H1 (cell line): Measurements from ENCODE around the gene TDRD3. TPM values are rescaled to one million over a fixed set of nuclear protein-coding genes. Genes with fewer than 3 reads are reported as not detected.

Experiments used
- CTCF ChIA-PET: fragments of 300-600 bp; sonication (Branson Sonifier 250); formaldehyde crosslinking; loops from one replicate; lab custom pipeline; 2021; ENCODE audit not compliant: partially characterized antibody; lab: Charles Lee
- POLR2A ChIA-PET: fragments of 300-600 bp; sonication (Branson Sonifier 250); formaldehyde crosslinking; loops from one replicate; lab custom pipeline; 2021; ENCODE audit warnings: inconsistent platforms; ENCODE audit not compliant: partially characterized antibody; lab: Charles Lee
- DNase-seq, 2 experiments: peaks; one replicate each; pipeline versions ENCODE4 v3.0.0 to v3.0.0-alpha.2; 2010 to 2022; ENCODE audit warnings: low spot score in 2 of 2, low read depth in 1 of 2, mixed read lengths in 1 of 2
- FAIRE-seq: peaks from 2 replicates; lab custom pipeline; 2011; peaks lifted over from hg19 to GRCh38; lab: Jason Lieb, UNC
- H2AFZ ChIP-seq: 2 replicates; pipeline ENCODE4 v1.8.1; 2012; ENCODE audit warnings: low read length, inconsistent platforms
- H2AK5ac ChIP-seq: 2 replicates; pipeline ENCODE4 v1.6.1; 2013; ENCODE audit warnings: low read depth, low read length
- H2BK120ac ChIP-seq: replicated peaks from 2 replicates; pipeline ENCODE3; 2013; ENCODE audit warnings: low read depth, low read length, inconsistent platforms
- H2BK12ac ChIP-seq: 2 replicates; pipeline ENCODE4 v1.6.1; 2013; ENCODE audit warnings: low read depth, low read length
- H2BK15ac ChIP-seq: 2 replicates; pipeline ENCODE4 v1.6.1; 2013; ENCODE audit warnings: low read length
- H2BK20ac ChIP-seq: 2 replicates; pipeline ENCODE4 v1.6.1; 2013; ENCODE audit warnings: low read length
- H2BK5ac ChIP-seq: 2 replicates; pipeline ENCODE4 v1.6.1; 2013; ENCODE audit warnings: low read depth, low read length
- H3K14ac ChIP-seq: 2 replicates; pipeline ENCODE4 v1.6.1; 2013; ENCODE audit warnings: inconsistent platforms; ENCODE audit not compliant: insufficient read length
- H3K18ac ChIP-seq: 2 replicates; pipeline ENCODE4 v1.6.1; 2013; ENCODE audit warnings: low read length; ENCODE audit errors: extremely low read depth
- H3K23ac ChIP-seq: 2 replicates; pipeline ENCODE4 v1.6.1; 2013; ENCODE audit warnings: inconsistent platforms; ENCODE audit not compliant: insufficient read length
- H3K23me2 ChIP-seq: 2 replicates; pipeline ENCODE4 v1.6.1; 2013; ENCODE audit warnings: low read depth, low read length
- H3K27ac ChIP-seq: 2 replicates; pipeline ENCODE4 v1.6.1; 2011; ENCODE audit warnings: low read depth, low read length, inconsistent platforms
- H3K27me3 ChIP-seq, 4 experiments: replicated peaks in 1 of 4; 1 replicate in 1 of 4; 2 replicates in 3 of 4; pipeline versions ENCODE4 v1.6.1 to v1.8.1; 2011 to 2013; ENCODE audit warnings: low read length in 3 of 4, mild to moderate bottlenecking in 3 of 4, inconsistent platforms in 2 of 4, mixed read lengths in 2 of 4, moderate library complexity in 1 of 4; ENCODE audit not compliant: control insufficient read depth in 3 of 4, insufficient read depth in 3 of 4; ENCODE audit errors: extremely low read depth in 1 of 4
- H3K36me3 ChIP-seq, 4 experiments: 2 replicates each; pipeline versions ENCODE4 v1.6.1 to v1.8.1; 2011 to 2013; ENCODE audit warnings: mild to moderate bottlenecking in 4 of 4, low read length in 3 of 4, moderate library complexity in 2 of 4, control low read depth in 1 of 4, inconsistent platforms in 1 of 4; ENCODE audit not compliant: insufficient read depth in 4 of 4, control insufficient read depth in 2 of 4
- H3K4ac ChIP-seq: replicated peaks from 2 replicates; pipeline ENCODE3; 2013; ENCODE audit warnings: low read length, low read depth, mixed read lengths, inconsistent platforms; ENCODE audit not compliant: insufficient read length
- H3K4me1 ChIP-seq, 4 experiments: replicated peaks in 1 of 4; 1 replicate in 1 of 4; 2 replicates in 3 of 4; pipeline versions ENCODE4 v1.6.1 to v1.8.1; 2011 to 2013; ENCODE audit warnings: low read length in 3 of 4, inconsistent platforms in 2 of 4, mixed read lengths in 1 of 4; ENCODE audit not compliant: insufficient read depth in 4 of 4, control insufficient read depth in 3 of 4
- H3K4me2 ChIP-seq, 2 experiments: 2 replicates each; pipeline versions ENCODE4 v1.6.1 to v1.8.1; 2011 to 2013; ENCODE audit warnings: low read depth in 2 of 2, low read length in 2 of 2, control low read depth in 1 of 2, inconsistent platforms in 1 of 2, mild to moderate bottlenecking in 1 of 2; ENCODE audit not compliant: insufficient read depth in 1 of 2
- H3K4me3 ChIP-seq, 4 experiments: fragments of 200-600, 300-600 bp in 1 of 4; sonication (generic), shearing (Covaris generic), sonication (Bioruptor Twin) in 1 of 4; 2 replicates each; pipeline versions ENCODE4 v1.5.1 to v1.8.1; 2011 to 2016; ENCODE audit warnings: low read length in 4 of 4, low read depth in 3 of 4, control low read depth in 2 of 4, inconsistent platforms in 2 of 4, mild to moderate bottlenecking in 2 of 4, mixed read lengths in 1 of 4, moderate library complexity in 1 of 4; ENCODE audit not compliant: insufficient read depth in 2 of 4; ENCODE audit errors: extremely low read depth in 1 of 4
- H3K56ac ChIP-seq: replicated peaks from 2 replicates; pipeline ENCODE3; 2013; ENCODE audit warnings: low read depth, mild to moderate bottlenecking, mixed read lengths, low read length, inconsistent platforms; ENCODE audit not compliant: insufficient read length
- H3K79me1 ChIP-seq: 2 replicates; pipeline ENCODE4 v1.6.1; 2013; ENCODE audit warnings: low read depth, low read length, control low read depth
- H3K79me2 ChIP-seq, 2 experiments: 2 replicates each; pipeline versions ENCODE4 v1.6.1 to v1.8.1; 2012 to 2013; ENCODE audit warnings: low read length in 2 of 2, mild to moderate bottlenecking in 2 of 2, inconsistent platforms in 1 of 2; ENCODE audit not compliant: insufficient read depth in 2 of 2, control insufficient read depth in 1 of 2
- H3K9ac ChIP-seq, 4 experiments: replicated peaks in 1 of 4; 1 replicate in 1 of 4; 2 replicates in 3 of 4; pipeline versions ENCODE4 v1.6.1 to v1.8.1; 2011 to 2013; ENCODE audit warnings: low read depth in 3 of 4, low read length in 3 of 4, control low read depth in 2 of 4, mild to moderate bottlenecking in 2 of 4, moderate library complexity in 2 of 4, inconsistent platforms in 1 of 4; ENCODE audit errors: extremely low read depth in 1 of 4
- H3K9me3 ChIP-seq, 2 experiments: 2 replicates each; pipeline versions ENCODE4 v1.6.1 to v1.8.1; 2012 to 2013; ENCODE audit warnings: mild to moderate bottlenecking in 2 of 2, moderate library complexity in 2 of 2, control low read depth in 1 of 2, inconsistent platforms in 1 of 2, low read depth in 1 of 2, low read length in 1 of 2, mixed read lengths in 1 of 2; ENCODE audit not compliant: insufficient read depth in 2 of 2
- H4K20me1 ChIP-seq, 2 experiments: replicated peaks in 1 of 2; 2 replicates each; pipeline versions ENCODE3 to v1.8.1; 2011 to 2013; ENCODE audit warnings: inconsistent platforms in 2 of 2, low read length in 2 of 2, mild to moderate bottlenecking in 1 of 2; ENCODE audit not compliant: insufficient read depth in 2 of 2, control insufficient read depth in 1 of 2
- H4K5ac ChIP-seq: 2 replicates; pipeline ENCODE4 v1.6.1; 2013; ENCODE audit warnings: low read length, low read depth, mixed read lengths, inconsistent platforms; ENCODE audit not compliant: insufficient read length
- H4K8ac ChIP-seq: 2 replicates; pipeline ENCODE4 v1.8.0; 2013; ENCODE audit warnings: mild to moderate bottlenecking, moderate library complexity, low read length, inconsistent platforms; ENCODE audit not compliant: insufficient read depth; ENCODE audit errors: extremely low read depth
- H4K91ac ChIP-seq: replicated peaks from 2 replicates; pipeline ENCODE3; 2013; ENCODE audit warnings: low read length, mixed read lengths, inconsistent platforms; ENCODE audit not compliant: insufficient read length
- EP300 ChIP-seq, 2 experiments: IDR thresholded peaks; 1 replicate in 1 of 2; 2 replicates in 1 of 2; pipeline ENCODE4 v1.6.1; 2011 to 2012; ENCODE audit warnings: low read depth in 2 of 2, low read length in 2 of 2, mild to moderate bottlenecking in 2 of 2, borderline replicate concordance in 1 of 2, inconsistent platforms in 1 of 2, moderate library complexity in 1 of 2
- FOSL1 ChIP-seq: IDR thresholded peaks from 2 replicates; pipeline ENCODE4 v1.6.1; 2011; ENCODE audit warnings: mild to moderate bottlenecking, low read depth, low read length, moderate library complexity; ENCODE audit not compliant: insufficient read depth
- HDAC6 ChIP-seq: IDR thresholded peaks from one replicate; pipeline ENCODE4 v1.7.1; 2012; ENCODE audit warnings: low read depth, mild to moderate bottlenecking, inconsistent platforms, low read length, moderate library complexity
- JUND ChIP-seq: IDR thresholded peaks from 2 replicates; pipeline ENCODE4 v1.6.1; 2011; ENCODE audit warnings: mild to moderate bottlenecking, improper control_type of control experiment, low read length
- MAFK ChIP-seq: IDR thresholded peaks from 2 replicates; pipeline ENCODE4 v1.6.1; 2012; ENCODE audit warnings: low read depth, mild to moderate bottlenecking, improper control_type of control experiment, low read length
- PHF8 ChIP-seq: fragments of 200-600 bp; sonication (generic); conservative IDR thresholded peaks from 2 replicates; pipeline ENCODE4 v1.7.1; 2012; ENCODE audit warnings: low read depth, mild to moderate bottlenecking, inconsistent platforms, low read length, moderate library complexity
- POLR2AphosphoS5 ChIP-seq: IDR thresholded peaks from 2 replicates; pipeline ENCODE4 v1.6.1; 2011; ENCODE audit warnings: low read depth, low read length
- RXRA ChIP-seq: IDR thresholded peaks from 2 replicates; pipeline ENCODE4 v1.6.1; 2011; ENCODE audit warnings: low read depth, mild to moderate bottlenecking, low read length, moderate library complexity; ENCODE audit not compliant: insufficient read depth
- SIN3A ChIP-seq, 2 experiments: IDR thresholded peaks in 1 of 2; conservative IDR thresholded peaks in 1 of 2; 2 replicates each; pipeline ENCODE4 v1.6.1; 2011 to 2012; ENCODE audit warnings: low read length in 2 of 2, improper control_type of control experiment in 1 of 2, low read depth in 1 of 2, mild to moderate bottlenecking in 1 of 2
- SP1 ChIP-seq: IDR thresholded peaks from 2 replicates; pipeline ENCODE4 v1.6.1; 2011; ENCODE audit warnings: low read depth, low read length
- SUZ12 ChIP-seq: fragments of 200-600 bp; sonication (generic); IDR thresholded peaks from 2 replicates; pipeline ENCODE4 v1.6.1; 2012; ENCODE audit warnings: mild to moderate bottlenecking, inconsistent platforms, low read length, moderate library complexity, mixed read lengths
- ZNF274 ChIP-seq: IDR thresholded peaks from 2 replicates; pipeline ENCODE4 v1.7.0; 2012; ENCODE audit warnings: low read length, borderline replicate concordance; ENCODE audit errors: extremely low read depth
- polyA plus RNA-seq, 7 experiments: library from polyadenylated mRNA; depleted of rRNA in 3 of 7; stranded (reverse) in 5 of 7; unstranded in 2 of 7; fragments of >200 nt in 5 of 7; fragments of 200-250 nt in 2 of 7; gene quantifications; 1 replicate in 5 of 7; 2 replicates in 1 of 7; 4 replicates in 1 of 7; pipeline versions ENCODE4 v1.2.1 to v1.2.3, GENCODE V29; 2011 to 2013; ENCODE audit warnings: missing spikeins in 2 of 7, mixed read lengths in 2 of 7
- total RNA-seq: library from RNA; stranded (reverse); fragmentation: NEBNext Ultra II Directional; extraction: Animal tissue kit (Norgen Biotek cat#: 25700); gene quantifications from 2 replicates; pipeline ENCODE4 v1.2.1, GENCODE V29; 2021

Gene TDRD3
- total and polyA plus RNA-seq, 2 of the 8 experiments (the other 6 are each of a cell fraction or from before 2014, with no cell fraction given) = 2.5 to 14.7 TPM

DNA sequence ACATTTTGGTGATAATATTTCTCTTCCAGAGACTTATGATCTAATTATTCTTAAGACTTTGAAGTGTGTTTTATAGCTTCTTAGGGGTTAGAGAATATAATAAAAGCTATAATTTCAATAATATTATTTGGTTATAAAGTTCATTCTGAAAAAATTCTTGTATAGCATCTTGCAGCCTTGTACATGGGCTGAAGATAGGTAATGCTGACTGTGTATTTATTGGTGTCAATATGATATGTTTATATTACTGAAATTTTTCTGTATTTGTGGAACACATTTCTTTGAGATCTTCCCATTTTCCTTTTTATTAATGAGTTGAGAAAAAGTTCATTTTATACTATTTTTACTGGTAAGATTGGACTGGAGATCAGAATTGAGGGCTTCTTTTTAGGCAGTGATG is 87.8 kb downstream of the TDRD3 start:
- H3K79me2 ChIP-seq = no peaks in the 10 kb centered on the region
- no peak overlapping the region for H4K5ac ChIP-seq
- H3K18ac ChIP-seq = no peak overlapping the region
- H3K9me3 ChIP-seq = peaks cover 3 to 6% of the 10 kb centered on the region in 2 experiments; a peak in 1 of 4 replicates
- H4K20me1 ChIP-seq = no peaks in the 10 kb centered on the region
- no peak overlapping the region for H4K91ac ChIP-seq
- no peak overlapping the region for H3K27ac ChIP-seq
- H3K27me3 ChIP-seq = no peaks in the 10 kb centered on the region
- no peak overlapping the region for H2AK5ac ChIP-seq
- H2BK12ac ChIP-seq = no peak overlapping the region
- no peak overlapping the region for H2BK5ac ChIP-seq
- peaks cover 0 to 8% (median 0%) of the 10 kb centered on the region in 4 experiments; a peak in 2 of 8 replicates for H3K36me3 ChIP-seq
- TF ChIP-seq POLR2AphosphoS5 (no peak), SUZ12 (no peak), ZNF274 (no peak), HDAC6 (no peak), JUND (no peak), SIN3A (conservative IDR thresholded peaks at IDR 0.05 in 1 of 2, IDR thresholded peaks at IDR 0.05 in 1 of 2; ENCODE audit: low read depth in 1 of 2, low read length in 2 of 2) (no peak), EP300 (IDR thresholded peaks at IDR 0.05; ENCODE audit: borderline replicate concordance in 1 of 2, low read depth in 2 of 2, low read length in 2 of 2) (no peak), SP1 (no peak), RXRA (no peak), PHF8 (no peak), MAFK (no peak), FOSL1 (no peak)
- H2AFZ ChIP-seq = no peak overlapping the region
- H2BK15ac ChIP-seq = no peak overlapping the region
- H3K9ac ChIP-seq = no peak overlapping the region
- H3K4me2 ChIP-seq = no peak overlapping the region
- no peaks in the 10 kb centered on the region for H3K4me1 ChIP-seq
- no peak overlapping the region for H4K8ac ChIP-seq
- no peak overlapping the region for H2BK20ac ChIP-seq
- DNase-seq = no peak
- no peaks in the 10 kb centered on the region for H3K79me1 ChIP-seq
- no peak overlapping the region for H3K4ac ChIP-seq
- ChIA-PET CTCF (interaction anchor here (1.1 to 1.6 kb wide), 2 partner anchors 8 to 12 kb away, joined by 4 to 5 read pairs; no protein-coding TSS in a partner anchor), POLR2A (no interaction called here)
- no peak for FAIRE-seq
- no peaks in the 10 kb centered on the region for H3K23me2 ChIP-seq
- H3K56ac ChIP-seq = no peak overlapping the region
- no peak overlapping the region for H2BK120ac ChIP-seq
- H3K4me3 ChIP-seq = no peak overlapping the region
- H3K23ac ChIP-seq = no peak overlapping the region
- no peak overlapping the region for H3K14ac ChIP-seq
